Kidney epithelial cell (primary cell): ENCODE data around the gene TACR1. TPM values are rescaled to one million over a fixed set of nuclear protein-coding genes. Genes with fewer than 3 reads are reported as not detected.
"Not testable (repeated sequence)": the region's sequence is repeated elsewhere in the genome, so short reads cannot be mapped to it uniquely, and the experiment has no call there.

Experiments used
- DNase-seq: peaks from one replicate; pipeline ENCODE4 v3.0.0-alpha.2; 2010; ENCODE audit warnings: low read depth
- H3K27me3 ChIP-seq: 2 replicates; pipeline ENCODE4 v1.6.0; 2011; ENCODE audit warnings: low read length; ENCODE audit not compliant: control insufficient read depth, insufficient read depth
- H3K36me3 ChIP-seq: 2 replicates; pipeline ENCODE4 v1.5.1; 2011; ENCODE audit warnings: low read length; ENCODE audit not compliant: control insufficient read depth, insufficient read depth
- H3K4me3 ChIP-seq: 2 replicates; pipeline ENCODE4 v1.5.1; 2011; ENCODE audit warnings: low read depth, mild to moderate bottlenecking, control low read depth, low read length
- total RNA-seq: library from RNA; depleted of rRNA; stranded (reverse); fragments of >200 nt; gene quantifications from 2 replicates; pipeline ENCODE4 v1.2.3, GENCODE V29; 2015
- TF ChIP-seq, protein P1 (sequence below): IDR thresholded peaks from 2 replicates; pipeline ENCODE4 v1.5.1; 2011; ENCODE audit warnings: mild to moderate bottlenecking, moderate library complexity, low read length, control low read depth, inconsistent platforms; ENCODE audit not compliant: insufficient read depth, poor library complexity, severe bottlenecking

The TACR1 gene
- total RNA-seq, 1 donor from 2014 or later = not detected

DNA sequence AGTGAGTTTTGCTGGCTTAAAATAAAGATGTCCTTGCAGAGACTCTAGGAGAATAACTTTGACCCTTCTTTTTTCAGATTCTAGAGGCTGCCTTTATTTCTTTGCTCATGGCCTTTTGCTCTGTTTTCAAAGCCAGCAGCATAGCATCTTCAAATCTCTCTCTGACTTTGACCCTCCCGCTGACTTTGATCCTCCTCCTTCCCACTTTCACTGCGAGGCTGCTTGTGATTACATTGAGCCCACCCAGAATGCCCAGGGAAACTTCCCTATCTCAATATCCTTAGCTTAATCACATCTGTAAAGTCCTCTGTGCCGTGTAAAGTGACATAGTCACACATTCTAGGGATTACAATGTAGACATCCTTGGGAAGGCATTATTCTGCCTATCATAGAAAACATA lies 23.9 kb downstream of the TACR1 start:
- DNase-seq = no peak
- Histone ChIP-seq H3K4me3 (no peak overlapping the region), H3K27me3 (no peaks in the 10 kb centered on the region), H3K36me3 (no peaks in the 10 kb centered on the region)
- TF ChIP-seq, protein P1, sequence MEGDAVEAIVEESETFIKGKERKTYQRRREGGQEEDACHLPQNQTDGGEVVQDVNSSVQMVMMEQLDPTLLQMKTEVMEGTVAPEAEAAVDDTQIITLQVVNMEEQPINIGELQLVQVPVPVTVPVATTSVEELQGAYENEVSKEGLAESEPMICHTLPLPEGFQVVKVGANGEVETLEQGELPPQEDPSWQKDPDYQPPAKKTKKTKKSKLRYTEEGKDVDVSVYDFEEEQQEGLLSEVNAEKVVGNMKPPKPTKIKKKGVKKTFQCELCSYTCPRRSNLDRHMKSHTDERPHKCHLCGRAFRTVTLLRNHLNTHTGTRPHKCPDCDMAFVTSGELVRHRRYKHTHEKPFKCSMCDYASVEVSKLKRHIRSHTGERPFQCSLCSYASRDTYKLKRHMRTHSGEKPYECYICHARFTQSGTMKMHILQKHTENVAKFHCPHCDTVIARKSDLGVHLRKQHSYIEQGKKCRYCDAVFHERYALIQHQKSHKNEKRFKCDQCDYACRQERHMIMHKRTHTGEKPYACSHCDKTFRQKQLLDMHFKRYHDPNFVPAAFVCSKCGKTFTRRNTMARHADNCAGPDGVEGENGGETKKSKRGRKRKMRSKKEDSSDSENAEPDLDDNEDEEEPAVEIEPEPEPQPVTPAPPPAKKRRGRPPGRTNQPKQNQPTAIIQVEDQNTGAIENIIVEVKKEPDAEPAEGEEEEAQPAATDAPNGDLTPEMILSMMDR = no peak

DNA sequence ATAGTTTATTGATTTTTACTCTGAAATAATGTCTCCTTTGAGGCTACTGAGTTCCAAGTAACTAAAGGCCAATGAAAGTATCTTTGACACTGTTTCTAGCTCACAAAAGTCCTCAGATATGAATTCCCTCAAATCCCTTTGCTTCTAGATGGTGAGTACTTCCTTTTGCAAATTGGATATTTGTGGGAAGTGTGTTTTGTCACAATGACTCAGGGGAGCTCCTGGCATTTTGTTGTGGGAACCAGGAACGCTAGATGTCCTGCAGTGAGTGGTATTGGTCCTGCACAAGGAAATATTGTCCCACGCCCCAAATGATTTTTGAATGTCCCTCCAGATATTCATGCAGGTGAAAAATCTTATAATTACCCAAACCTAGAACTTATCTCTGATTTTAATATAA lies 24.3 kb downstream of the TACR1 start:
- TF ChIP-seq, protein P1 = no peak
- Histone ChIP-seq H3K27me3 (no peaks in the 10 kb centered on the region), H3K36me3 (no peaks in the 10 kb centered on the region), H3K4me3 (no peak overlapping the region)
- no peak for DNase-seq

DNA sequence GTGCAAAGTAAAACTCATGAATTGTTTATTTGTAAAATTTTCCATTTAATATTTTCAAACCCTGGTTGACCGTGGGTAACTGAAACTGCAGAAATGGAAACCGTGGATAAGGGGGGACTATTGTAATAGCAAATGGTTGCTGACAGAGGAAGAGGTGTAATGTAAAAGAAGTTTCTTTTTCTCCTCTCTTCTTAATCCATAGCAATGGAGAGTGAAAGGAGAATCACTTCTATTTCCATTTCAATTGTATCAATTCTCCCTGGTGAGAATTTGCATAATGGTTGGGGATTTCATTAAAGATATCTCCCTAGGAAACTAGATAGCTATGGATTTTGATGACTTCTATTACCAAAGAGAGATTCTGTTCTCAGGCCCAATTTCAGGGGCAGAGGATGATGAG lies 24.8 kb downstream of the TACR1 start:
- DNase-seq = no peak
- TF ChIP-seq, protein P1 = no peak

DNA sequence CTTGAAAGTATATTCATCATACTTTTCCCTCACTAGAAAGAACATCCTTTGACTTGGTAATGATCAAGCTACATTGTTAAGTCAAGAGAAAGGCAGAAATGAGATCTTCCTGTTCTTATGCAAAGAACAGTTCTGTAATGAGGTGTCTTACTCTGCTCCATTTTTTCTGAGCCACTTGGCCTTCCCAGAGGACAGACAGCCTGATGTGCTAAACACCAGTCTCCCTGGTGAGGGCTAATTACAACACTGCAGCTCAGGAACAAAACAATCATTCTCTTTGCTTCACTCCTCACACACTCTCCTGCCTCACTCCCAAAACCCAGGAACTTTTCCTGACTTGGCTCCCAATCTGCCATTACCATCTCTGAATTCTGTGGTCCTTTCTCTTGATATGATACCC lies 25.6 kb downstream of the TACR1 start:
- Histone ChIP-seq H3K27me3 (no peaks in the 10 kb centered on the region), H3K4me3 (no peak overlapping the region), H3K36me3 (no peaks in the 10 kb centered on the region)
- no peak for DNase-seq
- TF ChIP-seq, protein P1 = no peak

More for the DNA sequence above, 24.8 kb downstream of the TACR1 start:
- no peaks in the 10 kb centered on the region for H3K36me3 ChIP-seq
- no peak overlapping the region for H3K4me3 ChIP-seq
- no peaks in the 10 kb centered on the region for H3K27me3 ChIP-seq

DNA sequence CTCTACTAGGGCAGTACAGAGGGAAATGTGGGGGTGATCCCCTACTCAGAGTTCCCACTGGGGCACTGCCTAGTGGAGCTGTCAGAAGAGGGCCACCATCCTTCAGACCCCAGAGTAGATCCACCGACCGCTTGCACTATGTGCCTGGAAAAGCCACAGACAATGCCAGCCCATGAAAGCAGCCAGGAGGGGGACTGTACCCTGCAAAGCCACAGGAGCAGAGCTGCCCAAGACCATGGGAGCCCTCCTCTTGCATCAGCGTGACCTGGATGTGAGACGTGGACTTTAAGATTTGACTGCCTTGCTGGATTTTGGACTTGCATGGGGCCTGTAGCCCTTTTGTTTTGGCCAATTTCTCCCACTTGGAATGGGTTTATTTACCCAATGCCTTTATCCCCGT lies 27.9 kb downstream of the TACR1 start:
- not testable (repeated sequence) for DNase-seq, H3K36me3 ChIP-seq, H3K4me3 ChIP-seq, H3K27me3 ChIP-seq

DNA sequence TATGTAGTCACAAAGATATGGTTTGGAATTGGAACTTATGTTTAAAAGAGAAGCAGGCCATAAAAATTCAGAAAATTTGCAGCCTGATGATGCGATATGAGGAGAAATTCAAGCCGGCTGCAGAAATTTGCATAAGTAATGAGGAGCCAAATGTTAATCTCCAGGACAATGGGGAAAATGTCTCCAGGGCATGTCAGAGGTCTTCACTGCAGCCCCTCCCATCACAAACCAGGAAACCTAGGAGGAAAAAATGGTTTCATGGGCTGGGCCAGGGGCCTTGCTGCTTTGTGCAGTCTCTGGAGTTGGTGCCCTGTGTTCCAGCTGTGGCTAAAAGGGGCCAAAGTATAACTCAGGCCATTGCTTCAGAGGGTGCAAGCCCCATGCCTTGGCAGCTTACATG lies 28.4 kb downstream of the TACR1 start:
- Histone ChIP-seq H3K27me3 (no peaks in the 10 kb centered on the region), H3K36me3 (no peaks in the 10 kb centered on the region), H3K4me3 (no peak overlapping the region)
- DNase-seq = no peak
- TF ChIP-seq, protein P1 = no peak
